HepG2 (cell line): Measurements from ENCODE around the gene TMEM187. TPM values are rescaled to one million over a fixed set of nuclear protein-coding genes. Genes with fewer than 3 reads are reported as not detected.
A peak's percentile ranks its signal among the peaks of the same experiment; 100 is the strongest.

Experiments used
- ATAC-seq: fragments of 200-7000 bp; cut with Tn5 transposase; 3 replicates; pipeline ENCODE4 v1.9.1; 2020; ENCODE audit warnings: mild to moderate bottlenecking, moderate library complexity
- BruUV-seq: library from RNA; stranded (reverse); fragments of 400-500 nt; replicated peaks from 2 replicates; lab custom pipeline; 2021; lab: Mats Ljungman, UMichigan
- CTCF ChIA-PET: fragments of 300-600 bp; formaldehyde crosslinking; extraction: SDS; loops from one replicate; lab custom pipeline; 2021; ENCODE audit warnings: low total read pairs, inconsistent platforms, low intra/inter-chr PET ratio; lab: Yijun Ruan, JAX
- POLR2A ChIA-PET: fragments of 350-600 bp; sonication (Branson Sonifier 250); formaldehyde crosslinking; loops from one replicate; lab custom pipeline; 2020; ENCODE audit warnings: antibody characterized with exemption, inconsistent platforms; lab: Yijun Ruan, JAX
- DNase-seq: peaks from one replicate; pipeline ENCODE4 v3.0.0-alpha.2; 2015; ENCODE audit warnings: low spot score
- FAIRE-seq: peaks from 3 replicates; lab custom pipeline; 2011; peaks lifted over from hg19 to GRCh38; lab: Jason Lieb, UNC
- H2AFZ ChIP-seq: one replicate; pipeline ENCODE4 v1.6.1; 2011; ENCODE audit warnings: low read length, inconsistent platforms
- H3K27ac ChIP-seq: fragments of 300-600 bp; 3 replicates; pipeline ENCODE4 v1.8.0; 2011; ENCODE audit warnings: mixed run types, mild to moderate bottlenecking, mixed read lengths, low read length, inconsistent platforms; ENCODE audit not compliant: insufficient read depth; ENCODE audit errors: extremely low read length
- H3K27me3 ChIP-seq, 2 experiments: fragments of 200-600 bp in 1 of 2; 2 replicates in 1 of 2; 3 replicates in 1 of 2; pipeline versions ENCODE4 v1.6.0 to v1.8.0; 2011; ENCODE audit warnings: low read length in 2 of 2, mild to moderate bottlenecking in 2 of 2, moderate library complexity in 2 of 2, inconsistent platforms in 1 of 2; ENCODE audit not compliant: insufficient read depth in 2 of 2, control insufficient read depth in 1 of 2
- H3K36me3 ChIP-seq, 2 experiments: fragments of 200-600 bp in 1 of 2; replicated peaks in 1 of 2; 2 replicates in 1 of 2; 3 replicates in 1 of 2; pipeline versions ENCODE4 v1.5.1 to v1.8.0; 2011; ENCODE audit warnings: low read length in 2 of 2, inconsistent platforms in 1 of 2; ENCODE audit not compliant: insufficient read depth in 2 of 2, control insufficient read depth in 1 of 2
- H3K4me1 ChIP-seq: 2 replicates; pipeline ENCODE4 v1.5.1; 2012; ENCODE audit warnings: low read length, inconsistent platforms; ENCODE audit not compliant: insufficient read depth
- H3K4me2 ChIP-seq: 2 replicates; pipeline ENCODE4 v1.6.0; 2011; ENCODE audit warnings: low read depth, low read length, inconsistent platforms
- H3K4me3 ChIP-seq, 3 experiments: fragments of 200-600 bp in 1 of 3; sonication (generic), shearing (Covaris generic) in 1 of 3; replicated peaks in 1 of 3; 2 replicates each; pipeline ENCODE4 v1.5.1; 2011 to 2016; ENCODE audit warnings: low read length in 3 of 3, inconsistent platforms in 2 of 3, low read depth in 2 of 3, mild to moderate bottlenecking in 2 of 3, control low read depth in 1 of 3, mixed read lengths in 1 of 3; ENCODE audit not compliant: insufficient read depth in 1 of 3
- H3K79me2 ChIP-seq: one replicate; pipeline ENCODE4 v1.6.1; 2011; ENCODE audit warnings: low read length, inconsistent platforms; ENCODE audit not compliant: insufficient read depth
- H3K9ac ChIP-seq: 2 replicates; pipeline ENCODE4 v1.6.0; 2011; ENCODE audit warnings: mild to moderate bottlenecking, low read depth, low read length, inconsistent platforms; ENCODE audit not compliant: insufficient read depth
- H3K9me3 ChIP-seq: 2 replicates; pipeline ENCODE4 v1.5.1; 2012; ENCODE audit warnings: mild to moderate bottlenecking, low read length
- H4K20me1 ChIP-seq: 2 replicates; pipeline ENCODE4 v1.6.0; 2011; ENCODE audit warnings: inconsistent platforms, mild to moderate bottlenecking, low read length, moderate library complexity; ENCODE audit not compliant: insufficient read depth
- AKAP8 ChIP-seq: sonication (generic); formaldehyde crosslinking; IDR thresholded peaks from 2 replicates; pipeline ENCODE4 v1.5.1; 2020; ENCODE audit warnings: mild to moderate bottlenecking, missing genetic modification reagents
- ARNT ChIP-seq: fragments of 450-650 bp; IDR thresholded peaks from 2 replicates; pipeline ENCODE4 v1.6.1; 2017
- E2F1 ChIP-seq: sonication (generic); formaldehyde crosslinking; IDR thresholded peaks from 2 replicates; pipeline ENCODE4 v1.5.0; 2020; ENCODE audit warnings: missing genetic modification reagents
- E2F5 ChIP-seq: sonication (generic); formaldehyde crosslinking; conservative IDR thresholded peaks from 2 replicates; pipeline ENCODE4 v1.4.0; 2020; ENCODE audit warnings: missing genetic modification reagents
- GFI1 ChIP-seq: sonication (generic); formaldehyde crosslinking; IDR thresholded peaks from 2 replicates; pipeline ENCODE4 v1.5.0; 2020; ENCODE audit warnings: missing genetic modification reagents, mild to moderate bottlenecking, borderline replicate concordance
- HNRNPL ChIP-seq: fragments of 200-400 bp; formaldehyde crosslinking; IDR thresholded peaks from 2 replicates; pipeline ENCODE4 v1.6.1; 2017; ENCODE audit warnings: mild to moderate bottlenecking, low read depth, low read length
- NKX3-1 ChIP-seq: sonication (generic); formaldehyde crosslinking; IDR thresholded peaks from 2 replicates; pipeline ENCODE4 v1.5.0; 2020; ENCODE audit warnings: missing genetic modification reagents
- REL ChIP-seq: sonication (generic); formaldehyde crosslinking; conservative IDR thresholded peaks from 2 replicates; pipeline ENCODE4 v1.8.0; 2022; ENCODE audit warnings: mild to moderate bottlenecking, missing genetic modification reagents, moderate library complexity
- STAG1 ChIP-seq: sonication (generic); formaldehyde crosslinking; IDR thresholded peaks from 2 replicates; pipeline ENCODE4 v1.4.0; 2020; ENCODE audit warnings: missing genetic modification reagents
- TARDBP ChIP-seq: sonication (generic); formaldehyde crosslinking; IDR thresholded peaks from 2 replicates; pipeline ENCODE4 v1.8.0; 2022; ENCODE audit warnings: mild to moderate bottlenecking, missing genetic modification reagents
- TFAP4 ChIP-seq: sonication (generic); IDR thresholded peaks from 2 replicates; pipeline ENCODE4 v1.6.1; 2016; ENCODE audit warnings: low read depth, borderline replicate concordance
- XRCC5 ChIP-seq: fragments of 200-400 bp; formaldehyde crosslinking; optimal IDR thresholded peaks from 2 replicates; pipeline ENCODE3; 2017; ENCODE audit warnings: mild to moderate bottlenecking, low read length
- ZNF253 ChIP-seq: sonication (generic); formaldehyde crosslinking; IDR thresholded peaks from 2 replicates; pipeline ENCODE4 v1.8.0; 2022; ENCODE audit warnings: mild to moderate bottlenecking, missing genetic modification reagents, borderline replicate concordance
- ZNF263 ChIP-seq: sonication (generic); formaldehyde crosslinking; IDR thresholded peaks from 2 replicates; pipeline ENCODE4 v1.4.0; 2020; ENCODE audit warnings: missing genetic modification reagents
- ZNF552 ChIP-seq: sonication (generic); formaldehyde crosslinking; IDR thresholded peaks from 2 replicates; pipeline ENCODE4 v1.9.0; 2022; ENCODE audit warnings: missing genetic modification reagents, mild to moderate bottlenecking, borderline replicate concordance
- ZNF570 ChIP-seq: sonication (generic); formaldehyde crosslinking; IDR thresholded peaks from 2 replicates; pipeline ENCODE4 v1.4.0; 2020; ENCODE audit warnings: mild to moderate bottlenecking, missing genetic modification reagents, borderline replicate concordance
- ZNF629 ChIP-seq: sonication (generic); formaldehyde crosslinking; conservative IDR thresholded peaks from 2 replicates; pipeline ENCODE4 v1.5.0; 2020; ENCODE audit warnings: missing genetic modification reagents
- ZNF678 ChIP-seq: sonication (generic); formaldehyde crosslinking; IDR thresholded peaks from 2 replicates; pipeline ENCODE4 v1.4.0; 2020; ENCODE audit warnings: mild to moderate bottlenecking, missing genetic modification reagents
- ZNF749 ChIP-seq: sonication (generic); formaldehyde crosslinking; IDR thresholded peaks from 2 replicates; pipeline ENCODE4 v1.8.0; 2022; ENCODE audit warnings: mild to moderate bottlenecking, missing genetic modification reagents, moderate library complexity, borderline replicate concordance
- ZNF878 ChIP-seq: sonication (generic); formaldehyde crosslinking; IDR thresholded peaks from 2 replicates; pipeline ENCODE4 v1.8.1; 2023; ENCODE audit warnings: mild to moderate bottlenecking, missing genetic modification reagents, moderate library complexity
- whole genome bisulfite sequencing: methylation state at CpG from one replicate; pipeline ENCODE4 v1.1.6; 2017; ENCODE audit warnings: low lambda C conversion rate; 5-methylcytosine and 5-hydroxymethylcytosine counted together
- in situ Hi-C: cut with HindIII; loops from 2 replicates; pipeline ENCODE4 v1.10.0; 2017; ENCODE audit warnings: low pct_unique_long_range_greater_than_20kb; ENCODE audit not compliant: extremely low pct_ligation_motif_present
- intact Hi-C: fragments of 100-400 bp; cut with micrococcal nuclease; formaldehyde crosslinking; loops from one replicate; pipeline ENCODE4 v1.10.0; 2022; ENCODE audit not compliant: unreplicated experiment
- polyA plus RNA-seq, 8 experiments: library from polyadenylated mRNA; depleted of rRNA in 3 of 8; stranded (reverse) in 7 of 8; unstranded in 1 of 8; fragments of >200 nt; fragmentation: Illumina TruSeq in 4 of 8; extraction: Trizol in 4 of 8; gene quantifications; 2 replicates each; pipeline versions ENCODE4 v1.2.1 to v1.2.3, GENCODE V29; 2011 to 2016; ENCODE audit warnings: low read depth in 4 of 8, missing spikeins in 1 of 8, mixed read lengths in 1 of 8; ENCODE audit not compliant: insufficient read depth in 1 of 8
- total RNA-seq, 5 experiments: library from RNA; depleted of rRNA; stranded (reverse); fragments of >200 nt; fragmentation: Illumina TruSeq; extraction: Trizol; gene quantifications; 2 replicates each; pipeline ENCODE4 v1.2.3, GENCODE V29; 2016; ENCODE audit warnings: low read depth in 1 of 5

TMEM187 gene
- total and polyA plus RNA-seq, 2 of the 13 experiments (the other 11 are each of a cell fraction or from before 2014, with no cell fraction given), result 2.2 to 6.2 TPM

GRCh38 chrX:153922932-153923857 lies 49.4 kb upstream of the TMEM187 start:
- no peaks in the 10 kb centered on the region; a peak in 2 of 5 replicates for H3K27me3 ChIP-seq
- ChIA-PET CTCF (interaction anchor here (2.3 to 4.4 kb wide), 2 partner anchors 24 to 30 kb away, joined by 8 to 29 read pairs; no protein-coding TSS in a partner anchor), POLR2A (interaction anchor here (0.9 to 1.9 kb wide), 6 partner anchors 11 to 159 kb away, joined by 3 to 9 read pairs (median 4); partner anchors contain the start of genes NAA10 and PLXNB3)
- no peaks in the 10 kb centered on the region for H3K79me2 ChIP-seq
- 38% methylated on average over 7 of the region's 25 CpGs for WGBS
- H3K4me3 ChIP-seq, result peak overlapping the region in 1 of 3 experiments; percentile 59; a peak in 2 of 6 replicates
- ATAC-seq, result peak; percentile 69
- peak; percentile 53 for FAIRE-seq
- H2AFZ ChIP-seq, result no peak overlapping the region
- peak overlapping the region; percentile 70 for H3K4me2 ChIP-seq
- no peaks in the 10 kb centered on the region for H3K36me3 ChIP-seq
- H3K4me1 ChIP-seq, result peaks cover 55% of the 10 kb centered on the region
- intact Hi-C loops, result no loop called here
- no peaks in the 10 kb centered on the region for H3K9me3 ChIP-seq
- DNase-seq, result no peak
- BruUV-seq, result no TSS peak
- 0 out of 2 replicates have a peak overlapping the region, but pooled peaks have one; percentile 29 for H3K9ac ChIP-seq
- no peak overlapping the region for H3K27ac ChIP-seq
- no peaks in the 10 kb centered on the region for H4K20me1 ChIP-seq
- in situ Hi-C loops, result no loop called here
- no peak for TF ChIP-seq ZNF552
- TF ChIP-seq ZNF253 (CRISPR knock-in tag), result no peak
- TF ChIP-seq ARNT, result no peak
- no peak for TF ChIP-seq TARDBP (CRISPR knock-in tag)
- peak; percentile 74; the same call in 1 of the 2 replicates for TF ChIP-seq ZNF263 (CRISPR knock-in tag)
- no peak for TF ChIP-seq E2F1 (CRISPR knock-in tag)
- TF ChIP-seq REL (CRISPR knock-in tag), result no peak
- TF ChIP-seq XRCC5, result peak; percentile 36
- TF ChIP-seq NKX3-1, result no peak
- no peak for TF ChIP-seq ZNF678 (CRISPR knock-in tag)
- no peak for TF ChIP-seq ZNF878 (CRISPR knock-in tag)
- no peak for TF ChIP-seq E2F5 (CRISPR knock-in tag)
- TF ChIP-seq GFI1, result no peak
- 0 out of 2 replicates have a peak, but pooled peaks have one; percentile 18 for TF ChIP-seq STAG1 (CRISPR knock-in tag)
- TF ChIP-seq AKAP8, result no peak
- no peak for TF ChIP-seq ZNF570 (CRISPR knock-in tag)
- 0 out of 2 replicates have a peak, but pooled peaks have one; percentile 2 for TF ChIP-seq ZNF629 (CRISPR knock-in tag)
- peak; percentile 79 for TF ChIP-seq HNRNPL
- 0 out of 2 replicates have a peak, but pooled peaks have one; percentile 26 for TF ChIP-seq TFAP4
- no peak for TF ChIP-seq ZNF749 (CRISPR knock-in tag)
